IPS-NIHi11 (cell line): ENCODE results near the gene MYO1A.
A peak's percentile ranks its signal among the peaks of the same experiment; 100 is the strongest.

ENCODE experiments used
- DNase-seq: peaks from one replicate; pipeline ENCODE4 v3.0.0; 2012; ENCODE audit warnings: mixed read lengths, low spot score

MYO1A gene

GRCh38 chr12:57049890-57050289 is at the start of gene MYO1A:
Gene MYO1A (minus strand): TSS chr12:57050129. CDS start chr12:57048323, 1,806 bp downstream.
- DNase-seq: peak; percentile 79

GRCh38 chr12:57099047-57099714 is 49.3 kb upstream of the MYO1A start:
- DNase-seq: no peak

GRCh38 chr12:57098546-57098945 is 48.6 kb upstream of the MYO1A start:
- DNase-seq: no peak

- DNase-seq: no peak
Measured at GRCh38 chr12:57097554-57097835, 47.6 kb upstream of the MYO1A start.

GRCh38 chr12:57096748-57097553 is 47.0 kb upstream of the MYO1A start:
- DNase-seq: peak; percentile 2

DNA sequence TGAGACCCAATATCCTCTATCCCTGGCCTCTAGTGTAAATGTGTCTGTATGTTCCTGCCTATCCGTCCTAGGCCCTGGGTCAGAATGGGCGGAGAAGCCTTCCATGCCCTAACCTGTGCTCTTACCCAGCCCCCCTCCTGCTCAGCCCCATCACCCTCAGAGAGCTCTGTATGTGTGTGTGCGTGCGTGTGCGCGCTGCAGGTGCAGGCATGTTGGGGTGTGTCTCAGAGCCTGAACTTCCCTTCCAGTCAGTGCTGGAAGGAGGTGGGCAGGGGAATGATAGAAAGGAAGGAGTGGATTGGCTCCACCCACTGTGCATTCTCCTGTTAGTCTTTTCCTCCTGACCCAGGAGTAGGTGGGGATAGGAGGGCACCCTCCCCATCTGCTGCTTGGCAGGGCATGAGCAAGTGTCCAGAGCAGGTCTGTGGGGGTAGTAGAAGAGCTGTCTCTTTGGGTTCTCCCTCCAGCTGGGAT is 46.2 kb upstream of the MYO1A start:
- DNase-seq: peak; percentile 16

DNA sequence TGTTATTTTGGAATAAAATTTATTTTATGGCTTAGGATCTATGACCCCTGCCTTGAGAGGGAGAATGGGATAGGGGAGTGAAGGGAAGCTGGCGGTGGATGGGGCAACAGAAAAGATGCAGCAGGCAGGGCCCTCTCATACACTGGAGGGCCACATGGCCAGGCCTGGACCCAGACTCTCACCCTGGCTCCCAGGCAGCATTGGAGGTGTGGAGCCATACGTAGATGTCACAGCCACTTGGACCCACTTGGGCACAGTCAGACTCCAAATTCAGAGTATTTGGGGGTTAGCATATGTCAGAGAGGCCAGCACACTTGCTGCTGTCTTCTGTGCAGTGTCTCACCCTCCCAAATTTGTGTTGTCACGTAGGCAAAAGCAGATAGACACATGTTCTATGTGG is 45.5 kb upstream of the MYO1A start:
- no peak for DNase-seq

DNA sequence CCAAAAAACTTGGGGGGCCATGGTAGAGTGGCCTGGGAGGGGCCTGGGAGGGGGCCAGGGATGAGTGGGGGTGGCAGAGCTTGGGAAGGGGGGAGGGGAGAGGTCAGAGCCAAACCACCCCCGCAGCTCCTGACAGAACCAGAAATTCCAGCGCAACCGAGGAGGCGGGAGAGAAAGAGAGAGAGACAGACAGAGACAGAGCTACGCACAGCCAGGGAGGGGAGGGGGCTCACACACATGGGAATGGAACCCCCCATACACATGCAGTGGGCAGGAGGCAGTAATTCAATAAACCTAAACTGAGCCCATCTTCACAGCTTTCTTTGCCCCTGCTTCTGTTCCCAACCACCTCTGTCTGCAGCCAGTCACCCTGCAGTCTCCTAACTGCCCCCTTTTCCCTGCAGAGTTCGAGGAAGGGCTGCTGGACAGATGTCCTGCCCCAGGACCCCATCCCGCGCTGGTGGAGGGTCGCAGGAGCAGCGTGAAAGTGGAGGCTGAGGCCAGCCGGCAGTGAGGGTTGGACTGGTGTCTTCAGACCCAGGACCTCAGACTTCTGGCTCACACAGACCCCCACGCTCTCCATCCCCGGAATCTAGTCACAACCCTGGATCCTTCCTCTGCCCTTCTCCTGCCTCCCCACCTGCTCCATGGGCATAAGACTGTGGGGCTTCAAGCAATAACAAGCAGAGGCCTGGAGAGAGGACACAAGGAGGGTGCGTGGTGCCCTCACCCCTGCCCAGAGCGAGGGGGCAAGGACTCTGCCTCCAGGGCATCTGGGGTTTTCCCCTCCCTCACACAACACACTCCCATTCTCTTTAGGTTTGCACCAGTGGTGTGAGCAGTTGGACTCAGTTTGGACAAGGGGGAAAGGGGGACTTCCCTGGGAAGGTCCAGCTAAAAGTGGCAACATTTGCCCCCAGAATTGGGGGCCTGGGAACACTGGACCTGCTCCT is 44.6 kb upstream of the MYO1A start:
- DNase-seq: no peak

GRCh38 chr12:57093415-57094207 is 43.7 kb upstream of the MYO1A start:
- DNase-seq: peak; percentile 89

- DNase-seq: no peak
Measured at GRCh38 chr12:57092876-57093414, 43.0 kb upstream of the MYO1A start.

DNA sequence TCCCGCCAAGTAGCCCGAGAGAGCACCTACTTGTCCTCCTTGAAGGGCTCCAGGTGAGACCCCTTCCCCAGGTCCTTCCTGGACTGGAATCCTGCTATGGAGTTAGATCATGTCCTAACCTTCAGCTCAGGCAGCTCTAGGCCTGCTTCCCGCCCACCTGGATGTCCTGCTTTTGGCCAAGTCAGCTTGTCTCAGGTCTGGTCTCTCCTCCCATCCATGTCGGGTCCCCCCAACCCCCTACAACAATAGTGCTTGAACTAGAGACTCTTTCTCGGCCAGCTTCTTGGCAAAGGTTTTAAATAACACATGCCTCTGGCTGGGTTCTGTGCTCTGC is 42.6 kb upstream of the MYO1A start:
- no peak for DNase-seq

DNA sequence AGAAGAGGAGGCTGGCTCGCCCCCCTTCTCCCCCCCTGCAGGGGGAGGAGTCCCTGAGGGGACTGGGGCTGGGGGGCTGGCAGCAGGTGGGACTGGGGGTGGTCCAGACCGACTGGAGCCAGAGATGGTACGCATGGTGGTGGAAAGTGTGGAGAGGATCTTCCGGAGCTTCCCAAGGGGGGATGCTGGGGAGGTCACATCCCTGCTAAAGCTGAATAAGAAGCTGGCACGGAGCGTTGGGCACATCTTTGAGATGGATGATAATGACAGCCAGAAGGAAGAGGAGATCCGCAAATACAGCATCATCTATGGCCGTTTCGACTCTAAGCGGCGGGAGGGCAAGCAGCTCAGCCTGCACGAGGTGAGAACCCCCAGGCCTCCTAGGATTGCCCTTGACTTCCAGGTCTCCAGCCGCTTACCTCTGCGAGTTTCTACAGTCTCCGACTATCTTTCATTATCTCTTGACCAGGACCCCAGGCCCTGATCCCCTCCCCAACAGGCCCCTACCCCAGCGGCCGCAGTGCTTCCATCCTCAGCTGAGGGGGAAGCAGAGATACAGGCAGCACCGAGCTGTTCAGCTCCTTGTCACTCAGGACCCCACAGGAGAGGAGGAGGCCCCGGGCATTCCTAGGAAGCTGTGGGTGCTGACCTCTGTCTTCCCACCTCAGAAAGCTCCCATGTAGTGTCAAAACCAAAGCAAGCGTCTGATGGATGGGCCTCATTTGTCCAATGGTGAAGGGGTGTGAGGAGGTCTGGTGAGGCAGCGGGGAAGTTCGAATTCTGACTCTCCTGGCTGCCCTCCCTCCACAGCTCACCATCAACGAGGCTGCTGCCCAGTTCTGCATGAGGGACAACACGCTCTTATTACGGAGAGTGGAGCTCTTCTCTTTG is 42.0 kb upstream of the MYO1A start:
- DNase-seq: no peak

DNA sequence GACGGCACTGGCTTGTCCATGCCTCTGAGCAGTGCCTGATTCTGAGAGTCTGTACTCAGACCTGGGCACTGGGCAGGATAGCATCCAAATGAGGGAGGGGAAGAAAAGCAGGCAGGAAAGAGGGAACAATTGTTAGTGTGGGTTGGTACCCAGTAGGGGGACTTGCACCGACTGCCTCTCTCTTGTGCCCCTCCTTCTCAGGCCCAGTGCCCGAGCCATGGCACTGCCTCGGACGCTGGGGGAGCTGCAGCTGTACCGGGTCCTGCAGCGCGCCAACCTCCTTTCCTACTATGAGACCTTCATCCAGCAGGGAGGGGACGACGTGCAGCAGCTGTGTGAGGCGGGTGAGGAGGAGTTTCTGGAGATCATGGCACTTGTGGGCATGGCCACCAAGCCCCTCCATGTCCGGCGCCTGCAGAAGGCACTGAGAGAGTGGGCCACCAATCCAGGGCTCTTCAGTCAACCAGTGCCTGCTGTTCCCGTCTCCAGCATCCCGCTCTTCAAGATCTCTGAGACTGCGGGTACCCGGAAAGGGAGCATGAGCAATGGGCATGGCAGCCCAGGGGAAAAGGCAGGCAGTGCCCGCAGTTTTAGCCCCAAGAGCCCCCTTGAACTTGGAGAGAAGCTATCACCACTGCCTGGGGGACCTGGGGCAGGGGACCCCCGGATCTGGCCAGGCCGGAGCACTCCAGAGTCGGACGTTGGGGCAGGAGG is 41.2 kb upstream of the MYO1A start:
- DNase-seq: no peak

DNA sequence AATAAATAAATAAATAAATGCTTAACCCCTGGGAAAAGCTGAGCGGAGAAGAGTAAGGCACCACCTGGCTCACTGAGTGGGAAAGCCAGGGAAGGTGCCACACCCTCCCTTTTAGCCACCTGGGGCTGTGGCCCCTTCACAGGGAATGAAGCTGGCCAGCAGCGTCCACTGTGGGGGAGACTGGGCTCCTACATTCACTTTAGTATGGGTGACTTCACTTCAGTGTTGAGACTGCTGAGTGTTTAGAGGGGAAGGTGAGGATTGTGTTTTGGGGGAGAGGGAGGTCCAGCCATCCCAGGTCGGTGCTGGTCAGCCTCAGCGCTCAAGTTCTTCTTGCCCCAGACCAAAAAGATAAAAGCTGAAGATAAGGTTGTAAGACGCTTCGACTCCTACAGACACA is 40.6 kb upstream of the MYO1A start:
- DNase-seq: no peak

GRCh38 chr12:57089271-57090245 is 39.6 kb upstream of the MYO1A start:
- no peak for DNase-seq

- peak; percentile 87 for DNase-seq
Measured at GRCh38 chr12:57088354-57089270, 38.7 kb upstream of the MYO1A start, which contains the start of gene NAB2. Gene NAB2 (plus strand): TSS chr12:57089114. CDS start chr12:57089272, 158 bp downstream.

DNA sequence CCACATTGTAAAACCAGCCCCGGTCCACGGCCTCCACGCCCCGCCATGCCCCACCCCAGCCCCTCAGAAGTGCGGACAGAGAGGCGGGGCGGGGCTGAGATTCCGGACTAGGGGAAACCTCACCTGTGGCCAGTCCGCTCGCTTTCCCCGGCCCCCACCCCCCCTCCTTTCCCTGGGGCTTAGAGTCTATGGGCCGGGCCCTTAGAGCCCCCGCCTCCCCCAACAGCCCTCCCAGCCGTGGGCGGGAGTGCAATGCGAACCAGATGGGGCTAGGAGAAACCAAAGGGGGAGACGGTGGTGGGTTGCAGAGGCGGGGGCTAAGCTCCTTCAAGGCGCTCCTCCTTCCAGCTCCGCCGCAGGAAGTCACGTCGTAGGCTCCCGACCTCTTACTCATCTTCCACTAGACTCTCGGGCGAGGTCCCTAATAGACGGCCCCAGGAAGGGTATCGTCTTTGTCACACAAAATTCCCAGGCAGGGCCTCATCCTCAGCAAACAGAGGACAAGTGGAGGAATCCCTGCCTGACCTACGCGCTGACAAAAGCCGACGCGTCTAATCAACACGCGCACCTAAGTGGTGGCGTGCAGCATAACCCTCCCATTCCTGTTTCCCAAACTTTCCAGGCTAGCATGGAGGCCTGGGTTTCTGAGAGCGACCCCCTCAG is 37.9 kb upstream of the MYO1A start:
- DNase-seq: peak; percentile 76
